ENCODE data around the gene ZBTB7A.
A peak's percentile ranks its signal among the peaks of the same experiment; 100 is the strongest.

ZBTB7A gene

DNA sequence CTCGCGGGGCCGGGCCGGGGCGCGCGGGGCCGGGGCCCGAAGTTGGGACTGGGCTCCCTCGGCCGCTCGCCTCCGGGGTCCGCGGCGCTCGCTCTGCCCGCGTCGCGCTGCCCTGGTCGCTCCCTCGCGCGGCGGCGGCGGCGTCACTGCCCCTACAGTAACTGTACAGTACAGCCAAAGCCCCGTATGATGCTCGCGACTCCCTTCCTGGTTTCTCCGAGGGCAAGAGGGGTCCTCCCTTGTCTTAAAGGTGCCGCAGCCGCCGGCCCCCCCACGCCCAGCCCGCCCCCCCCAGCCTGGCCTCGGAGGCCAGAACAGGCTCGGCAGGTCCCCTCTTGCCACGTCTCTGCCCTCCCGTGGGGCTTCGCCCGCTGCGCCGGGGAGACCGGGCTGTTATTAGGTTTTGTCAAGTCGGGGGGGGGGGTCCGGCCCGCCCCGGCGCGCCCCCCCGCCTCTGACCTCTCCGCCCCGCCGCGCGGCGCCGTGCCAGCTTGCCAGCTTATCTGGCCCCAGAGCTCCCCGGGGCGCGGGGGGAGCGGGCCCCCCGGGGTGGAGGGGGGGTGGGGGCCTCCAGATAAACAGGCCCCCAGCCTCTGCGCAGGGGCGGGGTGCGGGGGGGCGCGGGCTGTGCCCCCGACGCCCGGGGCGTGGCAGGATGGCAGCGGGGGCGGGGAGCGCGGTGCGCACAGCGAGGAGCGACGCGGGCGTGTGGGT is at the start of gene ZBTB7A:
Gene ZBTB7A, minus strand, starts transcription at position 218 of the 714 bp plus-strand sequence. CDS start 11,667 bp downstream, outside the sequence.
- DNase-seq (ENCODE audit: low spot score) (peak; percentile 66), FAIRE-seq (peak; percentile 20)

- no peak for FAIRE-seq
- DNase-seq (ENCODE audit: low spot score), result no peak
These were observed 49.2 kb upstream of the ZBTB7A start for GRCh38 chr19:4115818-4116385.

- no peak for FAIRE-seq
These were observed 48.5 kb upstream of the ZBTB7A start for GRCh38 chr19:4115050-4115817.

GRCh38 chr19:4114181-4114580 is 47.5 kb upstream of the ZBTB7A start:
- FAIRE-seq (no peak), DNase-seq (ENCODE audit: low spot score) (no peak)

More at GRCh38 chr19:4115050-4115817, 48.5 kb upstream of the ZBTB7A start:
- no peak for DNase-seq (ENCODE audit: low spot score)

GRCh38 chr19:4113398-4114088 is 46.8 kb upstream of the ZBTB7A start:
- DNase-seq (ENCODE audit: low spot score), result no peak
- FAIRE-seq, result no peak

GRCh38 chr19:4112367-4112766 is 45.7 kb upstream of the ZBTB7A start:
- FAIRE-seq (no peak), DNase-seq (ENCODE audit: low spot score) (no peak)

DNA sequence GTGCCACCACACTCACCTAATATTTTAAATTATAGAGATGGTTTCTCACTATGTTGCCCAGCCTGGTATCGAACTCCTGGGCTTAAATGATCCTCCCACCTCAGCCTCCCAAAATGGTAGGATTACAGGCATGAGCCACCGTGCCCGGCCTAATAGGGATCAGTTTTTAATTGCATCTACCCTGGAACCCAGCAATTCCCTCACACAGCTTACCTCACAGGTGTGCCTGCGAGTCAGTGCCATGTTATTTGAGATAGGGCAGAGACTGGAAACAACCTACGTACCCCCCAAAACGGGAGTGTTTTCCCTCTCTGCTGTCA is 42.9 kb upstream of the ZBTB7A start:
- FAIRE-seq (no peak), DNase-seq (ENCODE audit: low spot score) (no peak)

- DNase-seq (ENCODE audit: low spot score) (no peak), FAIRE-seq (no peak)
These were observed 42.3 kb upstream of the ZBTB7A start for GRCh38 chr19:4108767-4109625.

GRCh38 chr19:4103080-4103433 is 36.4 kb upstream of the ZBTB7A start:
- FAIRE-seq (no peak), DNase-seq (ENCODE audit: low spot score) (no peak)

DNA sequence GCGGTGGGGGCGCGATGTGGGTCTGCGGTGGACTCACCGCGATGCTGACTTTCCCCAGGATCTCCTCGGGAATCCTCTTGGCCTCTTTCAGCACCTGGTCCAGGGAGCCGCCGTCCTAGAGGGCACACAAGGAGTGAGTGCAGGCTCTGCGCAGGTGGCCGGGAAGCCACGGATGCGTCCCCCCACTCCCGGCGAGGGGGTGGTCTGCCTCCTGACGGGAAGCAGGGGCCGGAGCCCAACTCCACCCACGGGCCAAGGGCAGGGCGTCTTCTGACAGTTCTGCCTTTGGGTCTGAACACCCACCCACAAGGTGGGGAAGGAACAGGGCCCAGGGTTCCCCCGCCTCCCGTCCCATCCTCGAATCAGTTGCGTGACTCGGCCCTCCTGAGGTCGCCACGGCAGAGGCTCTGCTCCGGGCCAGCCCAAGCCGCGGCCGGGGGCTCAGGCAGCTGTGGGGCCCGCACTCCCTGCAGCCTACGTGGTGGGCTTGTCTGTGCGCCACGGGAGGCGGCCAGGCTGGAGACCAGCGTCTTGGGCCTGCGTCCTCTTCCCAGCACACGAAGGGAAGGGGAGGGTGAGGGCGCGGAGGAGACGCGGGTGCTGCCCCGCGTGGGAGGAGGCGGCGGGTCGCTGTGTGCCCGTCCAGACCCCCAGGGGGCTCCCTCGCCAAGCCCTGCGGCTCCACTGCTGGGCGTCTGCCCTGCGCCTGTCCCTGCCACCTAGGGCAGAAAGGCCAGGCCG is 35.8 kb upstream of the ZBTB7A start:
- FAIRE-seq (no peak), DNase-seq (ENCODE audit: low spot score) (no peak)

DNA sequence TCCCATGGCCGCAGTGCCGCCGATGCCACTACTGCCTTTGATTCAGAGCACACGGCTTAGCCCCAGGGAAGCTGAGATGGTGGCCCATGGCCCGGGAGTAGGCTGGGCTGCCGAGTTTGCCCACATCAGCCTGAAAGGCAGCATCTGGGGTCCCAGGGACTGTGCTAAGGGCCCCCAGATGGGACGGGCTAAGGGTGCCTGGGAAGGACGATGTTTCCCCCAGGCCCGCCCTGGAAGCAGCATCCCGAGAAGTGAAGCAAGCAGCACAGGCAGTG is 34.7 kb upstream of the ZBTB7A start:
- no peak for FAIRE-seq

GRCh38 chr19:4100647-4101495 is 34.2 kb upstream of the ZBTB7A start:
- DNase-seq (ENCODE audit: low spot score) (no peak), FAIRE-seq (no peak)

More for the DNA sequence above, 34.7 kb upstream of the ZBTB7A start:
- DNase-seq (ENCODE audit: low spot score), result no peak

DNA sequence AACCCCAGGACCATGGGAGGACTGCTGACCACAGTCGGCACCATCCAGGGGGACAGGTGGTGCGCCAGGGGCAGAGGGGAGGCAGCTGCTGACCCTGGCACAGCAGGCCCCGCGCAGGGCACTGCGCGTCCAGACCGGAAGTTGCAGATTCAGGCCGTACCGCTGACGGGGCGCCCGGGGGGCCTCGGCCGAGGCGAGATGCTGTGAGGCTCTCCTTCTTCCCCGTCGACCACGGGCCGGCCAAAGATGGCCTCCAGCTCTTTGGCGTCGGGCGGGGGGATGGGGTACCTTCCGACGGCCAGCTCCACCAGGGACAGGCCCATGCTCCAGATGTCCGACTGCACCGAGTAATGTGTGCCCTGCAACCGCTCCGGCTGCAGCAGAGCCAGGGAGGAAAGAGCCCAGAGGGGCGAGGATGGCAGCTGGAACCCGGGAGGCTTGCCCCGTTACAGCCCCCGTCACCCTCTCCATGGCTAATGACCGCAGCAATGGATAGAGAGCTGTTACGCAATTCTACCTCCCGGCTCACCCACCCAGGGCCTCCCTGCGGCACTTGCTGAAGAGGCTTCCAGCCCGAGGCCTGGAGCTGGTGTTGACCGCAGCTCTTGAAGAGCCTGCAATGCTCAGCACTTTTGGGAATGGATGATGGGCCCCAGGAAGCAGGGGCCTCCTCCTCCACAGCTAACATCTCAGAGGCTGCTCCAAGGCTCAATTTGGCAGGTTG is 32.5 kb upstream of the ZBTB7A start:
- no peak for FAIRE-seq

GRCh38 chr19:4098493-4098892 is 31.8 kb upstream of the ZBTB7A start:
- no peak for DNase-seq (ENCODE audit: low spot score)
- FAIRE-seq, result no peak

More for the DNA sequence above, 32.5 kb upstream of the ZBTB7A start:
- no peak for DNase-seq (ENCODE audit: low spot score)

DNA sequence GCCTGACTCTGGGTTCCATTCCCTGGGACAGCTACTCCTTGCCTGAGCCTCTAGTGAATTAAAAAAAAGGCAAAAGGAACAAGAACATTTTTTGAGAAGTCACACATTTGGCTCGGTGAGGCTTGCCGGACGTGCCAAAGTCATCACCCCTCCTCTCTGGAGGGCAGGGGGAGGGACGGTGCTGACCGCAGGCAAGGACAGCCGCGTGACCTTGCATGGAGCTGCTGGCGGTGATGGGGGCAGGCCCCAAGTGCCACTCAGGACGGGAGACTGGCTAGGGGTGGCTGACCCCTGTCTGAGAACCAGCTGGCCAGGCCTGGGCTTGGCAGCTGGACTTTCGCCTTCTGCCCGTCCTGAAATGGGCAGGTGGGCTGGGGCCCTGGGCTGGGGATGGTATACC is 30.8 kb upstream of the ZBTB7A start:
- FAIRE-seq, result no peak

DNA sequence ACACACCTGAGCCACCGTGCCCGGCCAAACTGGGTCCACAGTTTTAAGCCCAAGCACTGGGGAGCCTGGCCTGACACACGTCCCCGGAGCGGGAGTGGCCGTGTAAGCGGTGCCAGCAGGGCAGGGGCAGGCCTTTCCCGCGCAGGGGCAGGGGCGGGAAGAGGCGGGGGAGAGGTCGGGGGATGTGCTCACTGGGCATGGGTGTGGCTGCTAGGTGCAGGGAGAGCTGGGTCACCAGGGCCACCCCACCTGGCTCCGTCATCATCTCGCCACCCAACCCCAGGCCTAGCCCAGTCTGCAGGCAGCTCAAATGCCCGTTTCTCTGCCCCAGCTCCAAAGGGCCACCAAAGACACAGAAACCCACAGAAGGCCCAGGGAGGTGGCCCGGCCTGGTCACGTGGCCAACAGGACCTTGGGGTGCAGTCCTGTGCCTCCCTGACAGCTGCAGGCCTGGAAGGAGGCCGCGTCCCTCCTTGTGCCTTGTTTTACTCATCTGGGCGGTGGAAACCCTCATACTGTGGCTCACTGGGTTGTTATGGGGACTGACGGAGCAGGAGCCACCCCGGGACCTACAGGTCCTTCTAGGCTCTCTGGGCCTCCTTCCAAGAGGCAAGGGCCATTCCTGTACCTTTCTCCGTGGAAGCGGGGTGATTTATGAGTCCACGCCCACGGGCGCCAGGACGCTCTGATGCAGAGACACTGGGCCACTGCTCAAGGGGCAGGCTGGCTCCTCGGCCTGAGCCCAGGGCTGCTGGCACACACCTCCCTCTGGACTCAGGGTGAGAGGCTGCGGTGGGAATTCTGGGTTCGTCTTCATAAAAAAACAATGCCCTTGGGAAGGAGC is 29.6 kb upstream of the ZBTB7A start:
- no peak for DNase-seq (ENCODE audit: low spot score)
- FAIRE-seq, result no peak

More for the DNA sequence above, 30.8 kb upstream of the ZBTB7A start:
- no peak for DNase-seq (ENCODE audit: low spot score)

DNA sequence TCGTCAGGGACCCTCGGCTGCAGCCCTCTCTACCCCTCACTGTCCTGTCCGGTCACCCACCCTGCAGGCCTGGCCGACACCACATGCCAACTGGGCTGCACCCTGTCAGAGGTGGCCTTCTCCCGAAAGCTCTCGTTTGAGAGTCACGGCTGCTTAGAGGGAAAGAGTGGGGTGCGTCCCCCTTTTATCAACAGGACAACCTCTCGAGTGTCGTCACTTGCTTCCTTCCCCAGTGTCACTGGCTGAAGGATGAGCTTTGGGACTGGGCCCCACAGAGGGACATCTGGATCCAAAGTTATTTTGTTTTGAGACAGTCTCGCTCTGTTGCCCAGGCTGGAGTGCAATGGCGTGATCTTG is 28.8 kb upstream of the ZBTB7A start:
- FAIRE-seq, result no peak

More for the DNA sequence above, 28.8 kb upstream of the ZBTB7A start:
- no peak for DNase-seq (ENCODE audit: low spot score)

Measured in urothelium cell line (cell line).